ENCODE measurements around the gene ARHGEF6.
A peak's percentile ranks its signal among the peaks of the same experiment; 100 is the strongest.

ARHGEF6 gene

GRCh38 chrX:136742721-136743379, 37.9 kb downstream of the ARHGEF6 start:
- DNase-seq: no peak

DNA sequence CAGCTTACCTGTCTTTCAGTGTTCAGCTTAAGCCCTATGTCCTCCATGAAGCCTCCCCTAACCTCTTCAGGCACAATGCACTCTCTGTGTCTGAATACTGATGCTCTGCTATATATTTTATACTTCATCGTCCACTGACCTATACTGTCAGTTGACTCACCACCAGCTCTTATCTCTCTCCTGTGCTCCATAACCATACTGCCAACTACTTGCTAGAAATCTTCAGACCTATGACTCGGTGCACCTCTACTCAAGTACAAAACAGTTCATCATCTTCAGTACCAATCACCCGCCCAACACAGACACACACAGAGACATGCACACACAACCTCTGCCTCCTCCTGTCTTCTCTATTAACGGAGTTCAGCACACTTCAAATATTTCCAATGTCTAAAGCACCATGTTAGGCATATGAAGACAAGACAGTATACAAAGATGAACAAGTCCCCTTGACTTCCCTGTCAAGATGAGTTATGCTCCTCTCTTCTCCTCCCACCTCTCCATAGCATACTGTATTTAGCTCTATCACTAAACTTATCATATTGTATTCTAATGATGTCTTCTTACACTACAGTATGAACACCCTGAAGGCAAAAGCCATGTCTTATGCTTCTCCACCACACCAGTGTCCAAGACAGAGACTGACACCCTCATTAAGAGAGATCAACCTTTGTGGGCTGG, 42.5 kb downstream of the ARHGEF6 start:
- no peak for DNase-seq

GRCh38 chrX:136736690-136737089, 44.0 kb downstream of the ARHGEF6 start:
- no peak for DNase-seq

GRCh38 chrX:136735601-136736000, 45.1 kb downstream of the ARHGEF6 start:
- no peak for DNase-seq

DNA sequence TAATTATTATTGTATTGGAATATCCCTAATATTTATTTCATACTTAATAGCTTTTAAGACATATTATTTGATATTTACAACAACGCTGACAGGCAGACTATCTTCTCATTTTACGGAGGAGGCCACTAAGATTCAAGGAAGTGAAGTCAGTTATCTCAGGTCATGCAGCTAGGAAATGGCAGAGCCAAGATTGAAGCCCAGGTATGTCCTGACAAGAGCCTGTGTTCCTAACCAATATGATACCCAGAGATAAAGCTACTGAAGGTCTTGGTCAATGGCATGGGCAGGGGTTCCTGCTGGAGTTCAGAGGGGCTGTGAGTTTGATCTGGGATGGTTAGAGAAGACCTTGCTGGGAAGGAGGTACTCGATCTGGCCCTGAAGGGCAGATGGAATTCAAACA, 47.1 kb downstream of the ARHGEF6 start:
- no peak for DNase-seq

DNA sequence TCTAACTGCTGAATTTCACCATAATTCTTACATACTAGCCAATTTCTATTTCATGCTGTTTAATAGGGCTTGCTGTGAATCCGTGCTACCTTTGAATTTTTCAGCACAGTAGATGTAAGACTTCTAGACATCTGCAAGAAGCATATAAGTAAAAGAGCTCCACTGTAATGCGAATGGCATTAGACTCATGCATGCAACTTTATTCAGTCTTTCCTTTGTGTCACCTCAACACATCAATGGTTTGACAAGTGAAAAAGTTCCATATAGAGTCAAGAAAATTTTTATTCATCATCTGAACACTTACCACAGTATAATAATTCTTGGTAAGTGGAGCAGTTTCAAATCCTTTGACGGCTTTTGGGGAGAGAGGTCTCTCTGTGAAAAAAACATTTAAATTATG, 48.9 kb downstream of the ARHGEF6 start:
- DNase-seq: no peak

- no peak for DNase-seq
Measured at GRCh38 chrX:136731207-136731782, 49.4 kb downstream of the ARHGEF6 start.

DNA sequence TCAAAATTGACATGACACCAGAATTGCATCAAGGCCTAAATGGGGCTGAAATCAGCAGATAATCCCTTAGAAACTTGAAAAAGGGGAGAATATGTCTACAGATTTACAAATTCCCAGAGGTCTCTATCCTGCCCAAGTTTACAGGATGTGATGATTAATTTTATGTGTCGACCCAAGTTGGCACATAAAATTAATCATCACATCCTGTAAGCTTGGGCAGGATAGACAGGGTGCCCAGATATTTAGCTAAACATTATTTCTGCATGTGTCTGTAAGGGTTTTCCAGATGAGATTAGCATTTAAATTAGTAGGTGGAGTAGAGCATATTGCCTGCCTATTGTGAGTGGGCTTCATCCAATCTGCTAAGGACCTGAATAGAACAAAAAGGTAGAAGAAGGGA, 52.3 kb downstream of the ARHGEF6 start:
- DNase-seq: no peak

GRCh38 chrX:136725441-136726104, 55.2 kb downstream of the ARHGEF6 start:
- DNase-seq: no peak

DNA sequence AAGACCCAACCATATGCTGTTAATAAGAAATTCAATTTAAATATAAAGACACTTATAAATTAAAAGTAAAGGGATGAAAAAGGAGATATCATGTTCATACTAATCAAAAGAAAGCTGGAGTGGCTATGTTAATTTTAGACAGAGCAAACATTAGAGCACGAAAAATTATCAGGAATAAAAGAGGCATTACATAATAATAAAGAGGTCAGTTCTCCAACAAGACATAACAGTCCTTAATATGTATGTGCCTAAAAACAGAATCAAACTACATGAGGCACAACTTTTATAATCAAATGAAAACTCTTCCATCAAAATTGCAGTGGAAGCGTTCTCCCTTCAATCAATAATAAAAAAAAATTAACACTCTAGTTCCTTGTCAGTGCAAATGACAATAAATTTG, 62.6 kb downstream of the ARHGEF6 start:
- DNase-seq: no peak

- DNase-seq: no peak
Measured at GRCh38 chrX:136714626-136715599, 65.8 kb downstream of the ARHGEF6 start.

DNA sequence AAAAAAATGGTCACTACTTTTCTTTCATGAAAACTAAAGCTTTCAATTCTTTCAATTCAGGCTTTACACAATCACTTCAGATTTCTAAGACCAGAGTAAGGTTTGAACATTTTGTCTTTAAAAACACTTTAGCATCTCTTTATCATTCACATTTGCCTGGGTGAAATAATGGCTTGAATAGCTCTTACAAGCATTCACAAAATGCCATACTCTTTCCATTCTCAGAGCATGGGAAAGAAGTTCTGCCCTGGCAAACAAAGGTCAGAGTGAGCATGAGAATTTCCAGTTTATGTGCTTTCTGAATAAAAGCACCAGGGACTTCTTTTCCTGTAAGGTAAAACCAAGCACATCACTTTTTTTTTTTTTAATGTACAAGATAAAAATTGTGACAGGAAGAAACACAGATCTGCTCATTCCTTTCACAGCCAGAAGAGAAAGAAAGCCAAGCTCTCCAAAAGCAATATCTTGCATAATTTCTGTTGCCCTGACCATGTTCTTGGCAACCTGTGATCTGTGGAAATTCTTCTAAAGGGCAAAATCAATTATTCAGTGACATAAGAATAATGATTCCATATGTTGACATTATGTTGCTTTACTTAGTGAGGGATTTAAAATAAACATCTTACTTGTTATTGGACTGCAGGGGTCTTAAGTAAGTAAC, 68.0 kb downstream of the ARHGEF6 start:
- DNase-seq: no peak

DNA sequence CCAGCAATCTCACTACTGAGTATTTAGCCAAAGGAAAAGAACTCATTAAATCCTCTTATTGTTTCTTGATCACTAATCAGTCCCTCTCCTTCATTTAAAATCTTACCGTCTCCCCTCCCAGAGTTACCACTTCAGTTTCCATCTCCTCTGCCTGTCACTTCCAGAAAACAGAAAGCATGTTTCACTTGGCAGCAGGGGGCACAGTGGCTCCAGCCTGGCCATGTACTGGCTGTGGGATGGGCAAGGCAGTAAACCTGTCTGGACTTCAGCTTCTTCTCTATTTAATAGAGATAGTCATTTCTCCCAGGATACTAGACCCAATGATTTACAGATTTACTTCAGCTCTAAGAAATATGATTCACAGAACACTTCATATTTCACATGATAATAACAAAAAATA, 69.6 kb downstream of the ARHGEF6 start:
- peak; percentile 5 for DNase-seq

GRCh38 chrX:136710325-136710951, 70.3 kb downstream of the ARHGEF6 start:
- DNase-seq: no peak

DNA sequence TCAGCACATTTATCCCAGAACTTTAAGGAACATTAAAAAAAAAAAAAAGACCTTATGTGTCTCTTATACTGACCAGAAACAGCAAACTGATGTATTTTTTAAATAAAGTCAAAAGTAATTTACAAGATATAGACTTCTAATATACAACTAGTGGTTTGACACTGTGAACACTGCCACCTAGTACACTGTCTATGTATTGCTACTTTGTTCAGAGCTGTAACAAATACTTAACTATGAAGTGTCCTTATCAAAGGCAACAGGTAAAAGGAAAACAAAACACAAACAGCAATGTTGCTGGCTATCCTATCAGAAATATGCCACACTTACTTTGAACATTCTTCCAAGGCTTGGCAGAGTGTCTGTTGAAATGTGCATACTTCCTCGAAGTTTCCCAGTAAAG, 72.4 kb downstream of the ARHGEF6 start:
- DNase-seq: no peak

GRCh38 chrX:136697156-136697555, 83.6 kb downstream of the ARHGEF6 start:
- no peak for DNase-seq

- peak; percentile 30 for DNase-seq
Measured at GRCh38 chrX:136694431-136695087, 86.2 kb downstream of the ARHGEF6 start.

DNA sequence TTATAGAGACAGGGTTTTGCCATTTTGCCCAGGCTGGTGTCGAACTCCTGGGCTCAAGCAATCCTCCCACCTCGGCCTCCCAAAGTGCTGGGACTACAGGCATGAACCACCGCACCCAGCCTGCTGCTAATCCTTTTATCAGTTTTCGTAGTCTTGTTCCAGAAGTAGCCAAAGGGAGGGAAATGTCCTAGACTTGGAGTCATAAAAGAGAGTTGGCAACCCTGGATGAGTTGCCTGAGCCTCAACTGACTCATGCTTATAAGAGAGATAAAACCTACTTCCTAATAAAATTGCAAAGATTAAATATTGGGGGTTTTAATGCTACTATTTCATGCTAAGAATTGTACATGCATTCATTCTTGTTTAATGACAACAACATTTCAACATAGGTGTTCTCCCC, 88.5 kb downstream of the ARHGEF6 start:
- DNase-seq: no peak

DNA sequence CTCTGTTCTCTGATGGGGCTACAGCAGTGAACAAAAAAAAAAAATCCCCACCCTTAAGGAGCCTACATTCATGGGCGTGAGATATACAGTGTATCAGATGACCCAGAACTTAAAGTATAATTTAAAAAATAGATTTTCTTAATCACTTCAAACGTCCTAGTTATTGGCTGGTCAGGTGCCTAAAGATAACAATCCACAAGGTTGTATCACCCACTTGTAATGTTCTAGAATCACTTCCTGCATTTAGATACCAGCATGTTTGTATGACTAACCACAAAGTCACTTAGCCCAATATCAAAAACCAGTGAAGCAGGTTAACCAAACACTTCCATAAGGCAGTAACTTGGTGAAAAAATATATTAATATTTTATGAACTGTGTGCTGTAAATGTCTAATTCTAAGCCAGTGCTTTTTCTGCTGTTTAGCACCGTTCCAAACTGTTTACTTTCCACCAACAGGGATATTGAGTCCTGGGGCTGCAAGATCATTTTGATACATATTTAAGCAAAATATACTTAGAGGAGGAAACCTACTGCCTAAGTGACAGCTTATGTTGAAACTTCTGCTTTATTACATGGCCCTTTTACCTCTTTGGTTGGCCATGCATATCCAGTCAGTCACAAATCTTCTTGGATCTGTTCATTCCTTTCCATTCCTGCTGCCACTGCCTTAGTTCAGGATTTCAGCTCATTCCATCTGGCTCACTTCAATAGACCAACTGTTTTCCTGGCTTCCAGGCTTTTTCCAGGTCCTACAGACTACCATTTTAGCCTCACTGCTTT, 89.5 kb downstream of the ARHGEF6 start:
- DNase-seq: no peak

- no peak for DNase-seq
Measured at GRCh38 chrX:136689436-136689835, 91.3 kb downstream of the ARHGEF6 start.

All from COR-L47 (cell line).